OCI-LY1 (cell line): ENCODE results near the gene ITIH4.

Experiments
- EZH2 ChIP-seq: fragments of 200-600 bp; sonication (generic), shearing (Covaris generic); IDR thresholded peaks from 2 replicates; pipeline ENCODE4 v1.8.0; 2017; ENCODE audit warnings: borderline replicate concordance, mixed run types, mild to moderate bottlenecking, antibody characterized with exemption, low read length, moderate library complexity, mixed read lengths
- TF ChIP-seq, protein P1 (sequence below): fragments of 200-600 bp; sonication (generic), shearing (Covaris generic); IDR thresholded peaks from 2 replicates; pipeline ENCODE4 v1.5.1; 2017; ENCODE audit warnings: mild to moderate bottlenecking, antibody characterized with exemption, low read length, moderate library complexity, mixed read lengths

- TF ChIP-seq, protein P1, sequence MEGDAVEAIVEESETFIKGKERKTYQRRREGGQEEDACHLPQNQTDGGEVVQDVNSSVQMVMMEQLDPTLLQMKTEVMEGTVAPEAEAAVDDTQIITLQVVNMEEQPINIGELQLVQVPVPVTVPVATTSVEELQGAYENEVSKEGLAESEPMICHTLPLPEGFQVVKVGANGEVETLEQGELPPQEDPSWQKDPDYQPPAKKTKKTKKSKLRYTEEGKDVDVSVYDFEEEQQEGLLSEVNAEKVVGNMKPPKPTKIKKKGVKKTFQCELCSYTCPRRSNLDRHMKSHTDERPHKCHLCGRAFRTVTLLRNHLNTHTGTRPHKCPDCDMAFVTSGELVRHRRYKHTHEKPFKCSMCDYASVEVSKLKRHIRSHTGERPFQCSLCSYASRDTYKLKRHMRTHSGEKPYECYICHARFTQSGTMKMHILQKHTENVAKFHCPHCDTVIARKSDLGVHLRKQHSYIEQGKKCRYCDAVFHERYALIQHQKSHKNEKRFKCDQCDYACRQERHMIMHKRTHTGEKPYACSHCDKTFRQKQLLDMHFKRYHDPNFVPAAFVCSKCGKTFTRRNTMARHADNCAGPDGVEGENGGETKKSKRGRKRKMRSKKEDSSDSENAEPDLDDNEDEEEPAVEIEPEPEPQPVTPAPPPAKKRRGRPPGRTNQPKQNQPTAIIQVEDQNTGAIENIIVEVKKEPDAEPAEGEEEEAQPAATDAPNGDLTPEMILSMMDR = no peak
- no peak for TF ChIP-seq EZH2
Measured at GRCh38 chr3:52873433-52874159, 43.1 kb upstream of the ITIH4 start.
